Left lung (tissue), 10 donors: Measurements from ENCODE around the gene FERMT2. TPM values are rescaled to one million over a fixed set of nuclear protein-coding genes. Genes with fewer than 3 reads are reported as not detected.
A peak's percentile ranks its signal among the peaks of the same experiment; 100 is the strongest.

Experiments
- ATAC-seq: fragments of 200-7000 bp; cut with Tn5 transposase; one replicate; pipeline ENCODE4 v1.9.1; 2020; ENCODE audit warnings: moderate library complexity
- DNase-seq, 4 donors: peaks; one replicate each; pipeline ENCODE4 v3.0.0-alpha.2; 2013 to 2020
- H3K27ac ChIP-seq, 2 donors: fragments of 200-600 bp; sonication (generic) in 1 of 2; one replicate each; pipeline versions ENCODE4 v1.5.0 to v1.8.0; 2020 to 2021
- H3K27me3 ChIP-seq, 2 donors: fragments of 200-600 bp; sonication (generic) in 1 of 2; one replicate each; pipeline versions ENCODE4 v1.5.0 to v1.8.0; 2020 to 2021
- H3K36me3 ChIP-seq, 2 donors: fragments of 200-600 bp; sonication (generic) in 1 of 2; one replicate each; pipeline versions ENCODE4 v1.5.0 to v1.8.0; 2020 to 2021
- H3K4me1 ChIP-seq, 2 donors: fragments of 200-600 bp; one replicate each; pipeline ENCODE4 v1.8.0; 2021
- H3K4me3 ChIP-seq, 2 donors: fragments of 200-600 bp; sonication (generic) in 1 of 2; one replicate each; pipeline versions ENCODE4 v1.5.0 to v1.8.0; 2020 to 2021; ENCODE audit warnings: mild to moderate bottlenecking in 1 of 2
- H3K9me3 ChIP-seq, 2 donors: fragments of 200-600 bp; sonication (generic) in 1 of 2; one replicate each; pipeline versions ENCODE4 v1.5.0 to v1.8.0; 2020 to 2021
- CTCF ChIP-seq, 2 donors: fragments of 200-600 bp; sonication (generic) in 1 of 2; IDR thresholded peaks; one replicate each; pipeline versions ENCODE4 v1.5.0 to v1.8.0; 2021; ENCODE audit warnings: antibody characterized with exemption in 2 of 2
- intact Hi-C, 2 donors: fragments of 100-400 bp; cut with DNase I; formaldehyde crosslinking; loops; one replicate each; pipeline versions ENCODE4 v1.11.2 to v1.14.2; 2022
- polyA plus RNA-seq, 6 donors: library from polyadenylated mRNA; unstranded; fragments of 120-200 nt; gene quantifications; one replicate each; pipeline ENCODE4 v1.2.1, GENCODE V29; 2013; ENCODE audit not compliant: insufficient read length in 6 of 6
- total RNA-seq, 2 donors: library from RNA; stranded (reverse); fragmentation: NEBNext Ultra II Directional; extraction: Animal tissue kit (Norgen Biotek cat#: 25700); gene quantifications; one replicate each; pipeline ENCODE4 v1.2.1, GENCODE V29; 2021
- donor health status: DM: no; HTN: yes; CAD: no.
- donor health status: DM: no; HTN: no; CAD: no.

The FERMT2 gene
- total and polyA plus RNA-seq, 8 donors = 93.4 to 148 (median 131) TPM

- intact Hi-C loops = no loop called here
- TF ChIP-seq CTCF (IDR thresholded peaks at IDR 0.05) = no peak
- Histone ChIP-seq H3K9me3 (no peaks in the 10 kb centered on the region), H3K27ac (no peak overlapping the region), H3K36me3 (no peaks in the 10 kb centered on the region), H3K27me3 (no peaks in the 10 kb centered on the region), H3K4me1 (no peaks in the 10 kb centered on the region), H3K4me3 (no peak overlapping the region)
- no peak for DNase-seq
- no peak for ATAC-seq
These were observed 26.9 kb upstream of the FERMT2 start for GRCh38 chr14:52977798-52978197.

GRCh38 chr14:52974406-52974805 is 23.6 kb upstream of the FERMT2 start:
- H3K9me3 ChIP-seq = no peaks in the 10 kb centered on the region
- no peaks in the 10 kb centered on the region for H3K4me1 ChIP-seq
- no peak for ATAC-seq
- no peaks in the 10 kb centered on the region for H3K27me3 ChIP-seq
- H3K36me3 ChIP-seq = no peaks in the 10 kb centered on the region
- TF ChIP-seq CTCF (IDR thresholded peaks at IDR 0.05) = no peak
- H3K4me3 ChIP-seq = no peak overlapping the region
- intact Hi-C loops = no loop called here
- H3K27ac ChIP-seq = no peak overlapping the region
- DNase-seq = no peak

DNA sequence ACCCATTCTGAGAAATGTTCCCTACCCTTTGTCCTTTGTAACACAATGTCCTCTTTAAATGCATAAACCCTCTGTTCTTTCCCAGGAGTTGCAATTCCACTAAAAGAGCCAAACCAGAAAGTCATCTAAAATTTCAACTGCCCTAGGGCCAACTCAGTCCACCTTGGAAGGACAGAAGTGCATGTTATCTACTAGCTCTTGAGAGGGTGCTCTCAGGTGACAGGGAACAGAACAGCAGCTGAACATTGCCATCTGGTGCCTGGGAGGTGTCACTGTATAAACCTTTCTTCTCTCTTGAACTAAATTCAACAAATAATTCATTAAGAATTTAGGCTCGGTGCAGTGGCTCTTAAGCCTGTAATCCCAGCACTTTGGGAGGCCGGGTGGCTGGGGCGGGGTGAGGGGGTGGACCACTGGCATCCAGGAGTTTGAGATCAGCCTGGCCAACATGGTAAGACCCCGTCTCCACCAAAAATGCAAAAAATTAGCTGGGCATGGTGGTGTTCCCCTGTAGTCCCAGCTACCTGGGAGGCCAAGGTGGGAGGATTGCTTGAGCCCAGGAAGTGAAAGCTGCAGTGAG is 10.3 kb upstream of the FERMT2 start:
- no peak overlapping the region for H3K4me3 ChIP-seq
- peak; percentile 99 for ATAC-seq
- intact Hi-C loops = loop anchor here in 1 of 2 donors (5.0 to 10.0 kb wide), 2 partner anchors 94 to 139 kb away; no protein-coding TSS in a partner anchor
- no peaks in the 10 kb centered on the region for H3K36me3 ChIP-seq
- H3K4me1 ChIP-seq = peaks cover 3 to 14% of the 10 kb centered on the region in 2 donors
- peak; percentile 39 to 43 for TF ChIP-seq CTCF (IDR thresholded peaks at IDR 0.05)
- peak in 1 of 4 donors; percentile 51 for DNase-seq
- H3K9me3 ChIP-seq = no peaks in the 10 kb centered on the region
- no peaks in the 10 kb centered on the region for H3K27me3 ChIP-seq
- H3K27ac ChIP-seq = peak overlapping the region in 1 of 2 donors; percentile 45

- TF ChIP-seq CTCF (IDR thresholded peaks at IDR 0.05) = no peak
- intact Hi-C loops = loop anchor here in 1 of 2 donors (5.0 to 10.0 kb wide), 2 partner anchors 94 to 138 kb away; no protein-coding TSS in a partner anchor
- no peaks in the 10 kb centered on the region for H3K36me3 ChIP-seq
- H3K9me3 ChIP-seq = no peaks in the 10 kb centered on the region
- H3K27ac ChIP-seq = peak overlapping the region in 1 of 2 donors; percentile 45
- H3K4me1 ChIP-seq = peaks cover 3 to 14% of the 10 kb centered on the region in 2 donors
- ATAC-seq (peak; percentile 77), DNase-seq (no peak)
- H3K4me3 ChIP-seq = no peak overlapping the region
- no peaks in the 10 kb centered on the region for H3K27me3 ChIP-seq
These were observed 9.8 kb upstream of the FERMT2 start for GRCh38 chr14:52960627-52961026.

GRCh38 chr14:52954346-52955214 is 3.7 kb upstream of the FERMT2 start:
- ATAC-seq = no peak
- no peak for DNase-seq
- intact Hi-C loops = no loop called here
- H3K9me3 ChIP-seq = no peaks in the 10 kb centered on the region
- no peak for TF ChIP-seq CTCF (IDR thresholded peaks at IDR 0.05)
- no peaks in the 10 kb centered on the region for H3K36me3 ChIP-seq
- peaks cover 0 to 17% of the 10 kb centered on the region in 2 donors for H3K4me1 ChIP-seq
- H3K27me3 ChIP-seq = peaks cover 0 to 38% of the 10 kb centered on the region in 2 donors
- no peak overlapping the region for H3K4me3 ChIP-seq
- no peak overlapping the region for H3K27ac ChIP-seq
